GM18519 (cell line): ENCODE results near the gene LRRC27.

ENCODE experiments used
- ATAC-seq: cut with Tn5 transposase; IDR thresholded peaks from one replicate; pipeline ENCODE4 v1.9.1; 2021; ENCODE audit warnings: mild to moderate bottlenecking, moderate library complexity; ENCODE audit not compliant: unreplicated experiment, low FRiP score

Gene LRRC27

GRCh38 chr10:132420469-132420980, 88.5 kb downstream of the LRRC27 start:
- no peak for ATAC-seq

GRCh38 chr10:132420981-132421846, 89.2 kb downstream of the LRRC27 start:
- no peak for ATAC-seq

- ATAC-seq = no peak
These were observed 90.1 kb downstream of the LRRC27 start for GRCh38 chr10:132421847-132422751.

GRCh38 chr10:132422903-132423825, 91.2 kb downstream of the LRRC27 start:
- peak; percentile 34 for ATAC-seq

GRCh38 chr10:132423966-132424861, 92.2 kb downstream of the LRRC27 start:
- no peak for ATAC-seq

GRCh38 chr10:132425029-132425756, 93.2 kb downstream of the LRRC27 start:
- ATAC-seq = no peak

- no peak for ATAC-seq
These were observed 93.8 kb downstream of the LRRC27 start for GRCh38 chr10:132425757-132426155.

GRCh38 chr10:132427006-132427771, 95.2 kb downstream of the LRRC27 start:
- ATAC-seq = no peak

GRCh38 chr10:132427939-132428367, 96.0 kb downstream of the LRRC27 start:
- no peak for ATAC-seq

GRCh38 chr10:132428486-132428995, 96.5 kb downstream of the LRRC27 start:
- no peak for ATAC-seq
